ENCODE results near the gene ESPN.
"Not testable (repeated sequence)": the region's sequence is repeated elsewhere in the genome, so short reads cannot be mapped to it uniquely, and the experiment has no call there.

Gene ESPN

GRCh38 chr1:6485168-6486101, 60.9 kb downstream of the ESPN start:
- DNase-seq (ENCODE audit: low read depth): no peak

DNA sequence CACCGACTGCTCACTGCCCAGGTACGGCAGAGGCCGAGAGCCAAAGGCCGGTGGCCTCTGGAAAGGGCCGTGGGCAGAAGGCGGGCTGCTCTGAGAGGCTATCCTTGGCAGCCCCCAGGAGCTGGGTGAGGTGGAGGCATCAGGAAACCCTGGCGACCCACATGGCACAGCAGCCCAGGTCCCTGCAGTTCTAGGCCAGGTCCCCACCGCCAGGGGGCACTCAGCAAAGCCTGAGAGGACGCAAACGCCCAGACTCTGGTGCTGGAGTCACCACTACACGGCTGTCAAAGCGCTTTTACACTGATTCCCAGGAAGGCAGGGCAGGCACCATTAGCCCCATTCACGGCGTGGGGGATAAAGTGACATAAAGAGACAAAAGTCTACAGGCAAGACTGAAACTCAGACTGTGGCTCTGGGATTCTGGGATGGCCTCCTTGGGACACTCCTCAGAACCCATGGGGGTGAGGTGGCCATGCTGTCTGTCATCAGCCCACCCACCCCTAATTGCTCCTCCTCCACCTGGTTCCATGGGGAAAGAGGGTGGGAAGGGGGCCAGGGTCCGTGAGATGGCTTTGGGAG, 61.9 kb downstream of the ESPN start:
- DNase-seq (ENCODE audit: low read depth): peak; percentile 66

DNA sequence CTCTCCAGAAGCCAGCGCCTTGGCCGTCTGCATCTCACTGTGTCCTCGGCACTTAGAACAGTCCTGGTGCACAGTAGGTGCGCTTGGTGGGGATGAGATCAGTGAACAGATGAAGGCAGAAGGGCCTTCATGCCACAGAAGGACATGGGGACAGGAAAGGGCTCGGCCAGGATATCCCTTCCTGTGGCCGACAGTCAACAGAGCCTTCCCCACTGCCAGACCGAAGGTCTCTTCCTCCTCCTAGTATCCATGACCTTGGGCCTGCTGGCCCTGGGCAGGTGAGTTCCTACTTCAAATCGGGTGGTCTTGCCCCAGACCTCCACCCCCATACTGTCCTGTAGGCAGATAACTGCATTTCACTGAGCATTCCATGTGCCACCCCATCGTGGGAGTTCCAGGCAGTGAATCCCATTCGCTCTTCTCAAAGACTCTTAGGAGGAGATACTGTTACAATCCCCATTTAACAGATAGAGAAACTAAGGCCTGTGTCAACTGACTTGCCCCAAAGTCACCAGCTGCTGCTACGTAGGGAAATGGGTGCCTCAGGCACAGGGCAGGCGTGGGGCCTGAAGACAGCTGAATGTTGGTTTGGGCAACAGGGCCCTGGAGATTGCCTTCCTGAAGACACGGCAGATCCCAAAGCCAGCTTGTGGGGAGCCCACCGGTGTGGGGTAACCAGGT, 63.4 kb downstream of the ESPN start:
- DNase-seq (ENCODE audit: low read depth): no peak

DNA sequence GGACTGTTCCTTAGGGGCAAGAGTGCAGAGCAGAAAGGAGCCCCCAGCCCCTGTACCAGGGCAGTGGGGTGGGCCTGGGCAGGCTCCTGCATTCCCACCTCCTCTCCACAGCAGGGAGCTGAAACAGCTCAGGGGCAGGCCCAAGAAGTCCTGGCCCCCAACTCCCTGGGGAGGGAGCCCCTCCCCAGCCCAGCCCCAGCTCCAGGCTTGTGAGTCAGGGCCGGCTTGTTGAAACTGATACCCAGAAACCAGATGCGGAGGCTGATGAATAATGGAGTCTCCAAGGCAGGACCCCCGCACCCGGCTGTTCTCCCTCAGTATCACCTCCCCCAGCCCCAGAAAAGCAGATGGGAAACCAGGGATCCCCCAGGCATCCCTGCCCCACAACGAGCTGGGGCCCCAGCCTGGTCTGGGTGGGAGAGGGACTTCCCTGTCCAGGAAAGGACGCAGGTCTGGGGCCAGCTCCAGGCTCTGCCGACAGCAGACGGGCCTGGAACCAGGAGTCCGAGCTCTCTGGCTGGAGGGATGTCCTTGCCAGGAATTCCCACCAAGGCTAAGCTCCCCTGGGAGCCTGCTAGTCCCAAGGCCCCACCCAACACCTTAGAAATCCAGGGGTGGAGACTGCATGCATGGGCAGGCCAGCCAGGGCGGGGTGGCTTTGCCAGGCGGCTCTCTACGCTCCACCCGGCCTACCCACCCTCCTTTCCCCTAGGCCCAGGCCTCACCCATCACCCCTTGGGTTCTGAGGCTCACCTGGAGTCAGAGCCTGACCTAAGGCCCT, 64.2 kb downstream of the ESPN start:
- no peak for DNase-seq (ENCODE audit: low read depth)

DNA sequence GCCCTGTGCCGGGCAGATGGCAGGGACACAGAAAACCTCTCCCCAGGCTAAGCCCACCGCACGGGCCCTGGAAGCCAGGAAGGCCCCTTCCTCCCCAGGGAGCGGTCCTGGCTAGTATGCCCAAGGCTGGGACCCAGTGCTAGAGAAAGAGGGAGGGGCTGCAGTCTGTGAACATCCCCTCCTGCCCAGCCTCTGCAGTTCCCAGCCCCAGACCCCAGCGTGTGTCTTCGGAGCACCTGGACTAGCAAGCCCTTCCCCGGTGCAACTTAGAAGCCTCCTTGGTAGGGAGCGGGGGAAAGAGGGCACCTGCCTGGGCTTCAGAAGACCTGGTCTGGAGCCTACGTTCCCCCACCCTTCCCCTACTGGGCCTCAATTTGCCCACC, 64.8 kb downstream of the ESPN start:
- no peak for DNase-seq (ENCODE audit: low read depth)

- peak; percentile 52 for DNase-seq (ENCODE audit: low read depth)
Measured at GRCh38 chr1:6489799-6490180, 65.2 kb downstream of the ESPN start.

DNA sequence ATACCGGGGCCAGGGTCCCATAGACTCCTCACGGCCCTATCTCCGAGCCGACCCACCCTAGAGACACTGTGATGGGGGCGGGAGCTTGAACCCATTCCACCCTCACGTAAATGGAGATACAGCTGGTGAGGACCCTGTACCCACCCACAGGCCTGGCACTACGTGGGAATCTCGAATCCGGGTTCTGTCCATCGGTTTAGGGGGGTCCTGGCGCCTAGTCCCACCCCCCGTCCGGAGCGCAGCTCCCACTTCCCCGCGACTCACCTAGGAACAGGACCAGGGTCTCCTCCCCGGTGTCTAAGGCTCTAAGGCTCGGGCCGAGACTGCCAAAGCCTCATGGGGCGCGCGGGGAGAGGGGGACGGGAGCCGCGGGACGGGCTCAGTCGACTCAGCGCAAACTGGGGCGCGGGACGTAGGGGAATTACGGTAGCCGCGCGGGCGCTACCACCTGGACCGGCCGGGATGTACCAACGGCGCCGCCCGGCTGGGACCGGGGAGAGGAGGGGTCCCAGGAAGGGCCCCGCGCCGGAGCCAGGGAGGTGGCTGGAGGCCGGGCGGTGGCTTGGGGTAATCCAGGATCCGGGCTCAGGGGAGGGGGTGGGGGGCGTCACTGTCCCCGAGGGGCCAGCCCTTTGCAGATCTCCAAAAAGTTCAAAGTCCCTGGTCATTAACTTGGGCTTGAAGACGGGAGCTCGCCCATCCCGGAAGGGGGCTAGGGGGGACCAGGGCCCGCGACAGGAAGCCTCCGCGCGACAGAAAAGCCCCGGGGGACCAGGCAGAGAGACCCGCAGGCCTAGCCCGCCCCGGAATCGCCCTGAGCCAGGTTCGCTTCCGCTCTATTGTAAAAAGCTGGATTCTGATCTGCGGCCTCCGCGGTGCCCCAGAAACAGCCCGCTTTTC, 65.9 kb downstream of the ESPN start:
- DNase-seq (ENCODE audit: low read depth): peak; percentile 70

GRCh38 chr1:6491081-6491449, 66.5 kb downstream of the ESPN start:
- DNase-seq (ENCODE audit: low read depth): no peak

DNA sequence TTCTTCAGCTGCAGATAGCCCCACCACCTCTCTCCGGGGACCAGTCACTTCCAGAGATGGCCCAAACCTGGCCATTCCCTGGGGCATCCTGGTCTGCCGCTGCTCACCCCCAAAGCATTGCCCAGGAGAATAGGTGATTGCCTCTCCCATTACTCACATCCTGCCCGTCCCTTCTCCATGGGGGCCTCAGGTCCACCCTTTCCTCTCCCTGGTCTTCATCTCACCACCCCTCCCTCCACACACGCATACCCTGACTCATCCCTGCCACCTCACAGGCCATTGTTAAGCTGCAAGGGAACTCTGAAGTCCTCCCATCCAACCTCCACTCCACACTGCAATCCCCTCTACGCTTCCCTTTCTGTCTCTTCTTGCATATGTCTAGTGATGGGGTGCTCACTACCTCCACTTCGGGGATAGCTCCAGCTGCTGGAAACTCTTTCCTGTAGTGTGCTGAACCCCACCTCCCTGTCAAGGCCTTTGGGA, 66.9 kb downstream of the ESPN start, which contains the start of gene PLEKHG5:
Gene PLEKHG5 (minus strand): TSS at position 188 of the 483 bp plus-strand sequence. CDS start 14,096 bp downstream, outside the sequence.
- DNase-seq (ENCODE audit: low read depth): no peak

GRCh38 chr1:6491966-6492365, 67.4 kb downstream of the ESPN start:
- DNase-seq (ENCODE audit: low read depth): no peak

GRCh38 chr1:6493834-6494223, 69.3 kb downstream of the ESPN start:
- not testable (repeated sequence) for DNase-seq (ENCODE audit: low read depth)

DNA sequence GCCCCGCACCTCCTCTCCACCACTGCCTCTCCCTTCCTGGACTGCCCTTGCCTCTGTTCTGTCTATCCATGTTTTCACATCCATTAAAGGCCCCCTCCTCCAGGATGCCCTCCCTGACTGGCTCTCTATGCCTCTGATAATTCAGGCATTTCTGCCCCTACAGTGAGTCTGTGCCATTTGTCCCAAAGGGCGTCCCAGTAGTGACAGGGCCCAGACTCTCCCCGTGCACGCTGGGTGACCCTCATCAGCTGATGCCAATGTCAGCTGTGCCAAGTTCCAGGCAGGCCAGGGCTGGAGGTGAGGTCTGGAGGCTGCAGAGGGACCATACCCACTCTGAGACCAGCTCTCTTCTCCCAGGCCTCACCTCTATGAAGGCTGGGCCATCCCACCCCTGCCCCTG, 70.1 kb downstream of the ESPN start:
- DNase-seq (ENCODE audit: low read depth): no peak

DNA sequence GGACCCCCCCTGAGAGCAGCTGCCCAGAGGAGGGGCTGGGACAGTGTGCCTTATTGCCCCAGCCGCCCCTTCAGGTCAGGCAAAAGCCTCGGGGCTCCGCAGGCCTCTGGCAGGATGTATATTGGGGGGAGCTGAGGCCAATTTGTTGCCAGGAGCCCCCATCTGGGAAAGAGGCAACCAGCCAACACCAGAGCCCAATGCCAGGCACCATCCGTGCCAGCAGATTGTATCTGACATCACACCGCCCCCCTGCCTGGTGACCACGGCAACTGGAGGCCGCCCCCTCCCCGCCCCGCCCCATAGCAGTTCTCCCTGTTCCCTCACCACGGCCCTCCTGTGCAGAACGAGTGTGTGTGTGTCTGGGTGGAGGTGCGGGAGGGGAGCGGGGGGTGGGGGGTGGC, 70.5 kb downstream of the ESPN start:
- no peak for DNase-seq (ENCODE audit: low read depth)

- DNase-seq (ENCODE audit: low read depth): no peak
Measured at GRCh38 chr1:6495540-6496364, 71.2 kb downstream of the ESPN start.

- no peak for DNase-seq (ENCODE audit: low read depth)
Measured at GRCh38 chr1:6496365-6496721, 71.8 kb downstream of the ESPN start.

GRCh38 chr1:6496890-6497214, 72.3 kb downstream of the ESPN start:
- no peak for DNase-seq (ENCODE audit: low read depth)

DNA sequence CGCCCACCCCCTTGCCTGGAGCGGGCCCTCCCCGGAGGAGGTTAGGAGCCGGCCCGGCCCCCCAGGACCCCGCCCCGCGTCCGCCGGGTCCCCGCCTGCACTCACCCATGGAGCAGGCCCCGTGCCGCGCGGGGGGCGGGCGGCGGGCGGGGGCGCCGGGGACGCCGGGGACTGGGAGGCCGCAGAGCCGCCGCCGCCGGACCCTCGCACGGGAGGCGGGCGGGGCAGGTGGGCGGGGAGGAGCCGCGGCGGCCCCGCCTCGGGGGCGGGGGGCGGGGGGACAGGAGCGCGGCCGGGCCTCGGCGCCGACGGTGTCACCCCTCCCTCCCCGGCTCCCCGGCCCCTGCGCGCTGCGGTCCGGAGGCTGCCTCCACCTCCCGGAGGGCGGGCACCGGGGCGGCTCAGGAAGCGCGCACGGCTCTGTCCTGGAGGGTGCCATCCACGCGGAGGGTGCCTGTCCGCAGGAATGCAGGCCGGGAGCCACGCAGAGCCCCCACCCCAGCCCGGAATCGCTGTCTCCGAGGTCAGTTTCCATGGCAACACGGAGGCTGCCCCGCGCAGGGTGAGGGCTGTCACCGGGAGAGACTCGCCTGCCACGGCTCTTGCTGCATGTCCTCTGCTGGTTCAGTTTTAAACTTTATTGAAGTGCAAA, 72.8 kb downstream of the ESPN start:
- DNase-seq (ENCODE audit: low read depth): peak; percentile 79

- no peak for DNase-seq (ENCODE audit: low read depth)
Measured at GRCh38 chr1:6497867-6498575, 73.4 kb downstream of the ESPN start.

GRCh38 chr1:6498576-6499111, 74.1 kb downstream of the ESPN start:
- no peak for DNase-seq (ENCODE audit: low read depth)

Data from fibroblast of gingiva (primary cell).